ENCODE measurements around the gene RSL1D1. TPM values are rescaled to one million over a fixed set of nuclear protein-coding genes. Genes with fewer than 3 reads are reported as not detected.

The RSL1D1 gene
- 185 to 275 TPM (median 207 TPM) in 5 replicates for total RNA-seq (2022; extraction: Qiagen RNA extraction)

DNA sequence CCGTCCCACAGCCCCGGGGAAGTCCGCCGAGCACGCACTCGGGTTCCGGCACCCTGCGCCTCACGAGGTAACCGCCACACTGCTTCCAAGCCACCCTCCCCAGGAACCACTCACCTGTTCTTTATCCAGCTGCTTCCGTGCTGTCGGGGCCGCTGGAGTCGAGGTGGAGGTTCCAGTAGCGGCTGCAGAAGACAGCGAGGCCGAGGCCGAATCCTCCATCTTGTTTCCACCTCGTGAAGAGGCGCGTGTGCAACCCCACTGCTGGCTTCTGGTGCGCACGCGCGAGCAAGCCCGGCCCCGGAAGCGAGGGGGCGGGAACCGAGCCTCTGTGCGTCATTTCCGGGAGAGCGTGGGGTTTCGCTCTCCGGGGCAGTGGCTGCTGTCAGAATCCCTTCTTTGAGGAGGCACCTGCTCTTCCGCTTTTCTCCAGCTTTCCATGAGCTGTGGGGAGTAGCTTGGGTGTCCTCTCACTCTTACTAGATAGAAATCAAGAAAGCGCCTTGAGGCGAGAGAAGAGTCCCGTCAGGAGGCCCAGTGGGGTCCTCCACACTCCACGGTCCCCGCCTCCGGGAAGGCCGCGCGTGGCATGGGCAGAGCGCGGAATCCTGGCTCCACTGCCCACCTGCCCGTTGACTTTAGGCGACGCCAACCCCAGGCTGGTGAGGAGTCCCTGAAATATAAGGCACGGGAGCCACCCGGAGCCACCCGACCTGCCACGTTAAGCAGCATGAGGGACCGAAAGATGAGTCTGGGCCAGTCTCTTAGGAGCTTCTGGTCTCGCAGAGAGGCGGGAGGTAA lies at the start of gene RSL1D1:
RSL1D1 (minus strand) TSS at position 249 of the 798 bp plus-strand sequence; CDS start at position 219, 30 bp downstream.

DNA sequence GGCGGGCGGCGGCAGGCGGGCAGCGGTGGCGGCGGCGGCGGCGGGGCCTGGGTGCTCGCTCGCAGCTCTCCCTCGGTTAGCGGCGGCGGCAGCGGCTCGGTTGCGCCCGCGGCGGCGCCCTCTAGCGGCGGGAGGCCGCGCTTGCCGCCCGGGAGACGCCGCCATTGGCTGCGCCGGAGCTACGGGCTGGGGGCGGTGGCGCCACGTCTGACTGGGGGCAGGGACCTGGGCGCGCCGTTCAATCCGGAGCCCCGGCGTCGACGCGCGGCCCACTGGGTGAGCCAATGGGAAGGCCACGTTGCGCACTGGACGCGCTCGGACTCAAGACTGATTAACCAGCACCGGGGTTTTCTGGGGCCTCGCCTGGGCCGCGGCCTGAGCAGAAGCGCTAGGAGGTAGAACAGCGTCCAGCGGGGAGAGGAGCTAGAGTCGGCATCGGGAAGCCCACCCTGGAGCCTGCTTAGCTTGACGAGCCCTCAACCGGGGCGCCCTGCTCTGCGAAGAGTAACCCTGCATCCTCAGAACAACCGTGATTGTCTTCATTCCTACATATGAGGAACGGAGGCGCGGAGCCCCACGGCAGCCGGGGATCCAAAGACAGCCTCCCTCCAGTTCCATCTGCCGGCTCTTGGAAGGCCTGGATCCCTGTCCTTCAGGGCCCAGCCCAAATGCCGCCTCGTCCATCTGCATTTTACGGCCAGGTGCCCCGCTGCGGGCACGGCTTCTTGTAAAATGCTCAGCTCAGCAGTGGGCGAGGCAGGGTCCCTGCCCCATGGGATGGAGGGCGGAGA lies 54.0 kb downstream of the RSL1D1 start, which contains the start of gene ZC3H7A:
ZC3H7A (minus strand) TSS at position 93 of the 791 bp plus-strand sequence. CDS start 14,904 bp downstream, outside the sequence.

Other genes with a start within 250 kb of the RSL1D1 start
- gene SNN, start 183.1 kb downstream of the RSL1D1 start, total RNA-seq (2022; extraction: Qiagen RNA extraction) = 22.6 to 25.8 TPM (median 25.3 TPM) in 5 replicates
- 39.1 to 46.4 TPM (median 44.7 TPM) in 5 replicates for gene TXNDC11, start 108.7 kb downstream of the RSL1D1 start, total RNA-seq (2022; extraction: Qiagen RNA extraction)
- gene ZC3H7A, start 54.3 kb downstream of the RSL1D1 start, total RNA-seq (2022; extraction: Qiagen RNA extraction) = 24.8 to 36.6 TPM (median 27.5 TPM) in 5 replicates
- 166 to 209 TPM (median 167 TPM) in 5 replicates for gene GSPT1, start 64.4 kb upstream of the RSL1D1 start, total RNA-seq (2022; extraction: Qiagen RNA extraction)
- 1.8 to 2.6 TPM (median 2.3 TPM) in 5 replicates for gene NPIPB2, start 90.5 kb upstream of the RSL1D1 start, total RNA-seq (2022; extraction: Qiagen RNA extraction)
- gene TNFRSF17, start 113.7 kb upstream of the RSL1D1 start, total RNA-seq (2022; extraction: Qiagen RNA extraction) = not detected in 5 replicates
- 2.4 to 2.8 TPM (median 2.6 TPM) in 5 replicates for gene SNX29, start 125.2 kb upstream of the RSL1D1 start, total RNA-seq (2022; extraction: Qiagen RNA extraction)

Measured in A549 treated with AZD2906 at 1 μM for 4 hours (cell line).